SK-N-MC (cell line): ENCODE results near the gene NLRP5.
A peak's percentile ranks its signal among the peaks of the same experiment; 100 is the strongest.

ENCODE experiments used
- DNase-seq: peaks from one replicate; pipeline ENCODE4 v3.0.0-alpha.2; 2011; ENCODE audit warnings: low read depth, low spot score
- H3K27ac ChIP-seq: fragments of 200-600 bp; sonication (generic); 2 replicates; pipeline ENCODE4 v1.5.1; 2016; ENCODE audit warnings: mixed run types
- H3K36me3 ChIP-seq: fragments of 200-600 bp; sonication (generic); 2 replicates; pipeline ENCODE4 v1.6.1; 2017; ENCODE audit warnings: antibody characterized with exemption, low read length, mixed read lengths; ENCODE audit not compliant: insufficient read depth
- H3K4me3 ChIP-seq: fragments of 200-600 bp; sonication (generic); 2 replicates; pipeline ENCODE4 v1.5.1; 2016
- H3K9ac ChIP-seq: fragments of 200-600 bp; sonication (generic); 2 replicates; pipeline ENCODE4 v1.8.0; 2017; ENCODE audit warnings: mixed run types, mixed read lengths; ENCODE audit not compliant: insufficient read length
- H3K9me3 ChIP-seq: fragments of 200-600 bp; sonication (generic); 2 replicates; pipeline ENCODE4 v1.6.1; 2017; ENCODE audit warnings: low read depth, mild to moderate bottlenecking, antibody characterized with exemption, low read length, moderate library complexity, mixed read lengths
- EZH2 ChIP-seq: fragments of 200-600 bp; sonication (generic); IDR thresholded peaks from one replicate; pipeline ENCODE4 v1.6.1; 2017; ENCODE audit warnings: antibody characterized with exemption
- FOXP2 ChIP-seq: optimal IDR thresholded peaks from 2 replicates; pipeline ENCODE3; 2011; ENCODE audit warnings: mild to moderate bottlenecking, moderate library complexity; ENCODE audit not compliant: insufficient read depth; ENCODE audit errors: extremely low read length, control extremely low read depth
- POLR2AphosphoS5 ChIP-seq: IDR thresholded peaks from 2 replicates; pipeline ENCODE4 v1.6.1; 2012; ENCODE audit warnings: mild to moderate bottlenecking, low read depth, low read length, borderline replicate concordance

Gene NLRP5

DNA sequence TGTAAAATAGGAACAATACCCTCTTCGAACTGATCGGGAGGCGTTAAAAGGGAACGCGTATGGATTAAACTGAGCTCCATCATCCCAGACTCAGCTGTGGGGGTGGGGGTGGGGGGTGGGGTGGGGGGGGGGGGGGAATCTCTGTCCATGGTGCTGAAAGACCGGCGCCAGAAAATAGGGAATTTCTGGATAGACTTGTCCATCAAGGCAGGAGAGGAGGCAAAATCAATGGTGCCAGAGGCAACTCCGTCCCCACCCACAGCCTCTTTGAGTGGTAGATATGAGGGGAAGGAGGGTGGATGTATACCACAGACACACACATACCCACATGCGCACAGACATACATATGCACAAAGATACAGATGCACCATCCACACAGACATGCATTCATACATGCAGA lies 97.1 kb downstream of the NLRP5 start:
- Histone ChIP-seq H3K27ac (no peak overlapping the region), H3K36me3 (no peaks in the 10 kb centered on the region), H3K4me3 (no peak overlapping the region), H3K9me3 (no peaks in the 10 kb centered on the region), H3K9ac (no peak overlapping the region)
- TF ChIP-seq EZH2 (no peak), POLR2AphosphoS5 (no peak)
- DNase-seq: no peak

GRCh38 chr19:56084835-56085536 lies 98.4 kb downstream of the NLRP5 start:
- Histone ChIP-seq H3K9ac (no peak overlapping the region), H3K36me3 (no peaks in the 10 kb centered on the region), H3K9me3 (no peaks in the 10 kb centered on the region), H3K27ac (no peak overlapping the region), H3K4me3 (no peak overlapping the region)
- TF ChIP-seq EZH2: no peak
- no peak for TF ChIP-seq FOXP2
- DNase-seq: no peak

- no peak overlapping the region for H3K27ac ChIP-seq
These were observed 99.1 kb downstream of the NLRP5 start for GRCh38 chr19:56085571-56086275.

DNA sequence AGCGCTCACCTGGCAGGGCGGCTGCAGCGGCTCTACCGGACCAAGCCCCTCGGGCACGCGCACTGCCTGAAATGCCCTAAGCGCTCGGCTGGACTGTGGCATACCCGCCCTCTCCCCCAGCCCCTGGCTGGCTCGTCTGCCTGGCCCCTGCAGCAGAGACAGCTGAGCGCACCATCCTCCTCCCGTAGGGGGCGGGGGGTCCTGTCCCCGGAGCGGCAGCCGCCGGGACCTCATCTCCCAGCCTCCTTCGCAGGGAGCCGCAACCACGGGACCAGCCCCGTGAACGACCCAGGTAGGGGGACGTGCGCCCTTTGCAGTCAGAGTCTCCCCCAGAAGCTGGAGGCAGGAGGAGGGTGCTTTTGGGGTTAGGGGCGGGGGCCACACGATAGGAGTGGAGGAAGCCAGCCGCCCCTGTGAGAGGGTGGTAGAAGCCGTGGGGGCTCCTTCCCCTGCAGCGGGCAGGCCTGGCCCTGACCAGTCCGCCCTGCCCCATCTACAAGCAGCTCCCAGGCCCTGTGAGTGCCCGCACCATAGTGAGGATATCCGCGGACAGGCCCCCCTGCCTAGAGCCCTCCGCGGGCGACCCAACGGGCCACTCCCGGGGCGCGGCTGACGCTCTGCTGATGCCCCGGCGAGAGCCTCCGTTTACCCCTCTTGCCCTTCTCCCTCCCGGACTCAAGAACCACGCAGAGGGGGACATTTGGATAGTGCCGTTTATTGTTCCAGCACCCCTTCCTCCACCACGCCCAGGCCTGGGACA lies 100.3 kb downstream of the NLRP5 start:
- Histone ChIP-seq H3K9me3 (no peaks in the 10 kb centered on the region), H3K36me3 (no peaks in the 10 kb centered on the region), H3K9ac (no peak overlapping the region), H3K4me3 (no peak overlapping the region), H3K27ac (no peak overlapping the region)
- TF ChIP-seq FOXP2: no peak
- TF ChIP-seq EZH2: no peak
- no peak for TF ChIP-seq POLR2AphosphoS5
- no peak for DNase-seq

More at GRCh38 chr19:56085571-56086275, 99.1 kb downstream of the NLRP5 start:
- TF ChIP-seq POLR2AphosphoS5 (no peak), EZH2 (no peak), FOXP2 (no peak)
- no peak for DNase-seq
- H3K9me3 ChIP-seq: no peaks in the 10 kb centered on the region
- H3K9ac ChIP-seq: no peak overlapping the region
- no peak overlapping the region for H3K4me3 ChIP-seq
- H3K36me3 ChIP-seq: no peaks in the 10 kb centered on the region

GRCh38 chr19:56087647-56088496 lies 101.3 kb downstream of the NLRP5 start:
- no peak for TF ChIP-seq EZH2
- no peak for TF ChIP-seq FOXP2
- no peak for TF ChIP-seq POLR2AphosphoS5
- H3K9me3 ChIP-seq: no peaks in the 10 kb centered on the region
- no peak overlapping the region for H3K9ac ChIP-seq
- no peak overlapping the region for H3K4me3 ChIP-seq
- no peaks in the 10 kb centered on the region for H3K36me3 ChIP-seq
- no peak for DNase-seq
- H3K27ac ChIP-seq: no peak overlapping the region

GRCh38 chr19:56088497-56089215 lies 102.1 kb downstream of the NLRP5 start:
- Histone ChIP-seq H3K9me3 (no peaks in the 10 kb centered on the region), H3K9ac (no peak overlapping the region), H3K4me3 (no peak overlapping the region), H3K36me3 (no peaks in the 10 kb centered on the region), H3K27ac (no peak overlapping the region)
- no peak for DNase-seq
- no peak for TF ChIP-seq EZH2
- no peak for TF ChIP-seq POLR2AphosphoS5
- TF ChIP-seq FOXP2: no peak

- H3K4me3 ChIP-seq: no peak overlapping the region
- no peaks in the 10 kb centered on the region for H3K9me3 ChIP-seq
- no peak for TF ChIP-seq POLR2AphosphoS5
- TF ChIP-seq EZH2: no peak
- TF ChIP-seq FOXP2: no peak
- H3K36me3 ChIP-seq: no peaks in the 10 kb centered on the region
- DNase-seq: no peak
- no peak overlapping the region for H3K9ac ChIP-seq
- no peak overlapping the region for H3K27ac ChIP-seq
These were observed 102.8 kb downstream of the NLRP5 start for GRCh38 chr19:56089344-56089743.

DNA sequence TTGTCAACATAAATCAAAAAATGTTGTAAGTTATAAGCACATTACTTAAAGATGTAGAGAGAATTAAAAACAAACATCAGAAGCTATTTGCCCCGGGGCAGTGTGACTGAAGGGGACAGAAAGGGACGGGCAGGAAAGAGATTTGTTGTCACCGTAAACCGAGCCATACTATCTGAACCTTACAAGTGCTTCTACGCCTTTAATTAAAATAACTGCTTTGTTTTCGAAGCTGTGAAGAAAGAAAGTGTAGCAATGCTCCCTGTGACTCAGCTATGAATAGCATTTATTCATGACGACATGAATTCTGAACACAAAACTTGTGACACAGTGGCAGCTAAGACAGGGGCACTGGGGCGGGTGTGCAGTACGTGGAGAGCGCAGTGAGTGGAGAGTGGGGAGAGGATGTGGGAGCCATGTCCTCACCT lies 104.5 kb downstream of the NLRP5 start:
- no peaks in the 10 kb centered on the region for H3K36me3 ChIP-seq
- no peak overlapping the region for H3K9ac ChIP-seq
- H3K9me3 ChIP-seq: no peaks in the 10 kb centered on the region
- no peak overlapping the region for H3K4me3 ChIP-seq
- DNase-seq: no peak
- TF ChIP-seq EZH2: no peak
- no peak for TF ChIP-seq FOXP2
- no peak for TF ChIP-seq POLR2AphosphoS5
- peak overlapping the region; percentile 45 for H3K27ac ChIP-seq
